HG02798 (cell line): ENCODE data around the gene YIF1B.
"Not testable (repeated sequence)": the region's sequence is repeated elsewhere in the genome, so short reads cannot be mapped to it uniquely, and the experiment has no call there.

Experiments
- ATAC-seq: cut with Tn5 transposase; IDR thresholded peaks from one replicate; pipeline ENCODE4 v1.9.1; 2021; ENCODE audit warnings: mild to moderate bottlenecking; ENCODE audit not compliant: unreplicated experiment, poor library complexity

The YIF1B gene, protein sequence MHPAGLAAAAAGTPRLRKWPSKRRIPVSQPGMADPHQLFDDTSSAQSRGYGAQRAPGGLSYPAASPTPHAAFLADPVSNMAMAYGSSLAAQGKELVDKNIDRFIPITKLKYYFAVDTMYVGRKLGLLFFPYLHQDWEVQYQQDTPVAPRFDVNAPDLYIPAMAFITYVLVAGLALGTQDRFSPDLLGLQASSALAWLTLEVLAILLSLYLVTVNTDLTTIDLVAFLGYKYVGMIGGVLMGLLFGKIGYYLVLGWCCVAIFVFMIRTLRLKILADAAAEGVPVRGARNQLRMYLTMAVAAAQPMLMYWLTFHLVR

DNA sequence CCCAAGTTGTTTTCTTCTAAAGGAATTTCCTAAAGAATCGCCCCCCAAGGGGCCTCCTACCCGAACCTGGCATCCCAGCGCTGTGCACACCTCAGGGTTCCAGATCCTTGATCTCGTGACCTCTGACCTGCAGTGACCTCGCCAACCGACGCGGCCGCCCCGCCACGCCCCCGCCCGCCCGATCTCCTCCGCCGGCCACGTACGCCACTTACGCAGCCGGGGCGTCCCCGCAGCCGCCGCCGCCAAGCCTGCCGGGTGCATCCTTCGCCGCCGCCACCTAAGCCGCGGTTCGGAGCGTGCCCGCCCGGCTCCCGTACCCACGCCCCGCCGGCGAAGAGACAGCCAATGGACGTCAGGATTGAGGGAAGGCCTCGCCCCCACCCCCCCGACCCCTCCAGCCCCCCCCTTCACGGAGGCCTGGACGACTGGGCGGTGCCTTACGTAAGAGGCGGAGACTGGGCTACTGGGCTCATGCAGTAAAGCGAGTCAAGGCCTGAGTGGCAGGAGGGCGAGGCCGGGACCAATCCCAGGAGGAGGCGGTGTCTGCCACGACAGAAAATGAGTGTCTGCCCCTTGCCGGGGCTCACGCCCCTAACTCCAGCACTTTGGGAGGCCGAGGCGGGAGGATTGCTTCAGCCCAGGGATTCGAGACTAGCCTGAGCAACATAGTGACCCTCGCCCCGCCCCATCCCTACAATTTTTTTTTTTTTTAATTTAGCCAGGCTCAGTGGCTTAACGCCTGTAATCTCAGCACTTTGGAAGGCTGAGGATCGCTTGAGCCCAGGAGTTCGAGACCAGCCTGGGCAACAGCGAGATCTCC is at the start of gene YIF1B:
TSS of gene YIF1B (minus strand) at position 291 of the 820 bp plus-strand sequence. CDS start at position 261, 30 bp downstream.
- ATAC-seq = peak; percentile 92

DNA sequence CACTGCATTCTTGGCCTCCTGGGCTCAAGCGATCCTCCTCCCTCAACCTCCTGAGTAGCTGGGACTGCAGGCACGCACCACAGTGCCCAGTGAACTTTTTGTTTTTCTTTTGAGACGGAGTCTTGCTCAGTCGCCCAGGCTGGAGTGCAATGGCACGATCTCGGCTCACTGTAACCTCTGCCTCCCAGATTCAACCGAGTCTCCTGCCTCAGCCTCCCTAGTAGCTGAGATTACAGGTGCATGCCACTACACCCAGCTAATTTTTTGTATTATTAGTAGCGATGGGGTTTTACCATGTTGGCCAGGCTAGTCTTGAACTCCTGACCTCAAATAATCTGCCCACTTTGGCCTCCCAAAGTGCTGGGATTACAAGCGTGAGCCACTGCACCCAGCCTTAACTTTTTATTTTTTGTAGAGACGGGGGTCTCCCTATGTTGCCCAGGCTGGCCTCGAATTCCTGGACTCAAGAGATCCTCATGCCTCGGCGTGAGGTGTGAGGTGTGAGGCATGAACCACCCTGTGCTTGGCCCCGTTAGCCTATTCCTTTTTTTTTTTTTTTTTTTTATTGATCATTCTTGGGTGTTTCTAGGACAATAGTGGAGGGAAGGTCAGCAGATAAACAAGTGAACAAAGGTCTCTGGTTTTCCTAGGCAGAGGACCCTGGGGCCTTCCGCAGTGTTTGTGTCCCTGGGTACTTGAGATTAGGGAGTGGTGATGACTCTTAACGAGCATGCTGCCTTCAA is 47.4 kb upstream of the YIF1B start:
- not testable (repeated sequence) for ATAC-seq

DNA sequence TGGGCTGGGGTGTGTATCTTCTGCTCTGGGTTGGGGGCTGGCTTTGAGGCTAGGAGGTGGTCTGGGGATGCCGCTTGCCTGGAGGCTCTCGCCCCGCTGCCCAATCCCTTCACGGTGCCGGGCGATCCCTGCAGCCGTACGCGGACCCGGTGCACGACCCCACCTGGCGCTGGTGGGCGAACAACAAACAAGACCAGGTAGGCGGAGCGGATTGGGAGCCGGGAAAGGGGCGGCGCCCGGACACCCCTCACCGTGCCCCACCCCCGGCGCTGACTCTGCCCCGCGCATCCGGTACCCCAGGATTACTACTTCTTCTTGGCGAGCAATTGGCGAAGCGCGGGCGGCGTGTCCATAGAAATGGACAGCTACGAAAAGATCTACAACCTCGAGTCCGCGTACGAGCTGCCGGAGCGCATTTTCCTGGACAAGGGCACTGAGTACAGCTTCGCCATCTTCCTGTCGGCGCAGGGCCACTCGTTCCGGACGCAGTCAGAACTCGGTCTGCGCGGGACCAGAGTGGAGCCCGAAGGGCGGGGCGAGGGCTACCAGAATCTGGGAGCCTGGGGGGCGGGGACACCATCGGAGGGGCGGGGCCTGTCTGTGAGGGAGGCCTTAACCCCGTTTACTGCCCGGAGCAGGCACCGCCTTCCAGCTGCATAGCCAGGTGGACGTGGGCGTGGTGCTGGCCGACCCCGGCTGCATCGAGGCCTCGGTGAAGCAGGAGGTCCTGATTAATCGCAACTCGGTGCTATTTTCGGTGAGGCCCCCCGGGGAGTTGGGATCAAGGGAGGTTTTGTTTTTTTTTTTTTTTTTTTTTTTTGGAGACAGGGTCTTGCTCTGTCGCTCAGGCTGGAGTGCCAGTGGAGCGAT is 46.6 kb upstream of the YIF1B start:
- ATAC-seq = peak; percentile 27

DNA sequence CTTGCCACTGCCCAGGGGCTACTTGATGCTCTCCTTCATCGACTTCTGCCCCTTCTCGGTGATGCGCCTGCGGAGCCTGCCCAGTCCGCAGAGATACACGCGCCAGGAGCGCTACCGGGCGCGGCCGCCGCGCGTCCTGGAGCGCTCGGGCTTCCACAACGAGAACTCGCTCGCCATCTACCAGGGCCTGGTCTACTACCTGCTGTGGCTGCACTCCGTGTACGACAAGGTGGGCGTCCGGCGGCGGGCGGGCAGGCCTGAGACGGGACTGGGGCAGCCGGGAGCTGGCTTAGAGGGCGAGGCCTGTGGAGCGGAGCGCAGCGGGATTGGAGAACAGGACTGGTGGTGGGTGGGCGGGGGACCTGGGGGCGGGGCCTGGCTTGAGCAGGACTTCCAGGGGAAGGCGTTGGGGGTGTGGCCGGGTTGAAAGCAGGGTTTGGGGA is 45.9 kb upstream of the YIF1B start:
- ATAC-seq = no peak

DNA sequence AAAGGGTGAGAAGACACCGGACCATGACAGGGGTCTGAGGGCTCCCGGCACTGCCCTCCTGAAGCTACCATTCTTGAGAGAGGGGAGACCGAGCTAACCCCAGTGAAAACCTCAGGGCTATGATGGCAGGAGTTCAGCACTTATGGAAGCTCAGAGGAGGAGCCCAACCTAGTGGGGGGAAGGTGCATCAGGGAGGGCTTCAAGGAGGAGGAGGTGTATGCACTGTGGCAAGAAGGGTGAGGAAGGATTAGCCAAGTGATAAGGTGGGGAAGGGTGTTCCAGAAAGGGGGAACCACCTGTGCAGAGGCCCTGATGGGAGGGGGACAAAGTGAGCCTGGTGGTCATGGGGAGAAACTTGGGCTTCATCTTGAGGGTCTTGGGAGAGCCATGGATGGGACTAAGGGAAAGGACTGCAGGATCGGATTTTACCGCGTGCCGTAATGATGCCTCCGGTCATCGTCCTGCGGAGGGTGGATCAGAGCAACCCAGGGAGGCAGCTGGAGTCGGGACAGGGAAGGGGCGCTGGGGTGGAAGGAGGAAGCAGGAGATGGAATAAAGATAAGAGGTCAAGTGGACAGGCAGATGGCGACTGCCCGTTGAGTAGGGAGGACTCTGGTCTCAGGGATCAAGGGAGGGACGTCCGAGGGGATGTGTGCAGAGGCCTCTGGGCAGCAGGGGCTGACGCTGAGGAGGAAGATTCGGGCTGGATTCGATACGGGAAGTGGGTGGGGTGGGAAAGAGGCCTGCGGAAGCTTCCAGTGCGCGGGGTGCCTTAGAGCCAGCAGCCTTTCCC is 45.3 kb upstream of the YIF1B start:
- ATAC-seq = no peak

DNA sequence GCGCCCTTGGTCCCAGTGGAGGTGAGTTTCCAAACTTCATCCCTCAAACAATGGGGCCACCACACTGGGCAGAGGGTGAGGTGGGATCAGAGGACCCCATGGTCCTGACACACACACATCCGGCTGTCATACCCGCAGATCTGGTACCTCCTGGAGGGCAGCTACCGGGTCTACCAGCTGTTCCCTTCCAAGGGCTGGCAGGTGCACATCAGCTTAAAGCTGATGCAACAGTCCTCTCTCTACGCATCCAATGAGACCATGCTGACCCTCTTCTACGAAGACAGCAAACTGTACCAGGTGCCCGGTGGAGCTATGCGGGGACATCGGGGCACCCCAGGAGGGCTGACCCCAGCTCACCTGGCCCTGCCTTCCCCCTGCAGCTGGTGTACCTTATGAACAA is 44.6 kb upstream of the YIF1B start:
- ATAC-seq = no peak

DNA sequence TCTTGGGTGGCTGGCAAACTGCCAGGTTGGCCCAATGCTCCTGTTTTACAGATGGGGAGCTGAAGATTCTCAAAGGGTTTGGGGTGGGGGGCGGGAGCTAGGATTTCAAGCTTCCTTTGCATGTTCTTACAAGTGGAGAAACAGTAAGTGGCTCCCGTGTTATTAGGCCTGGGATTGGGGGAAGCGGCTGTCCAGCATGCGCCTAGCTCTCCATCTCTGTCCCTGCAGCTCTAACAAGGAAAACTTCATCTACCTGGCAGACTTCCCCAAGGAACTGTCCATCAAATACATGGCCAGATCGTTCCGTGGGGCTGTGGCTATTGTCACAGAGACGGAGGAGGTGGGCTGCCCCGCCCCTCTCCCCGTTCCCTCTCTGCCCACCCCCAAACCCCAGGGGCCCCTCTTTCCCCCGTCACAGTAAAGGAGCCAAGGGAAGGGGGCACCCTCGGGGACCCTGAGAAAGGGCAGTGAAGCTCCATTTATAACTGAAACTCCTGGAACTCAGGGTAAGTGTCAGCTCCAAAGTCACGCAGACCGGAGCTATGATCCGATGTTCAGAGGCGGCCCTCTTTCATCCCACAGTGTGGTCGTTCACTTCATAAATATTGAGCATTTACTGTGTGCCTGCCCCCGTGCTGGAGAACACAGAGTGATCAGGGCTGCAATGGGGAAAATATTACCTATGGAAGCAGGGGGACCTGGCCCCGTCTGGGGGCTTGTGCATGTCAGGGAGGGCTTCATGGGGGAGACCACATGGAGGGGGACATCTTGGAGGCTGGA is 43.7 kb upstream of the YIF1B start:
- no peak for ATAC-seq

DNA sequence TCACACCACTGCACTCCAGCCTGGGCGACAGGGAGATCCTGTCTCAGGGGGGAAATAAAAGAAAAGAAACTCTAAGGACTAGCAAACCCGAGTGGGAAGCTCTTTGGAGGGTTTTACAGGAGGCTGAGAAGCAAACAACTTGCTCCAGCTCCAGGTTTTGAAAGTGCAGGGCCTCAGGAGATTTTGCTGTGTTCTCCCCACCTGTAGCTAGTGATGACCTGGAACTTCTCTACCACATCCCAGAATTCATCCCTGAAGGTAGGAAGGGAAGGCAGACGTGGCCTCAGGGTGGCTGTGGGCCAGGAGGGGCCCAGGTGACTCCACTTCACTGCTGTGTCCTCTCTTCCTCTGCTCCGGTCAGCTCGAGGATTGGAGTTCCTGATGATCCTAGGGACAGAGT is 42.3 kb upstream of the YIF1B start:
- ATAC-seq = no peak

DNA sequence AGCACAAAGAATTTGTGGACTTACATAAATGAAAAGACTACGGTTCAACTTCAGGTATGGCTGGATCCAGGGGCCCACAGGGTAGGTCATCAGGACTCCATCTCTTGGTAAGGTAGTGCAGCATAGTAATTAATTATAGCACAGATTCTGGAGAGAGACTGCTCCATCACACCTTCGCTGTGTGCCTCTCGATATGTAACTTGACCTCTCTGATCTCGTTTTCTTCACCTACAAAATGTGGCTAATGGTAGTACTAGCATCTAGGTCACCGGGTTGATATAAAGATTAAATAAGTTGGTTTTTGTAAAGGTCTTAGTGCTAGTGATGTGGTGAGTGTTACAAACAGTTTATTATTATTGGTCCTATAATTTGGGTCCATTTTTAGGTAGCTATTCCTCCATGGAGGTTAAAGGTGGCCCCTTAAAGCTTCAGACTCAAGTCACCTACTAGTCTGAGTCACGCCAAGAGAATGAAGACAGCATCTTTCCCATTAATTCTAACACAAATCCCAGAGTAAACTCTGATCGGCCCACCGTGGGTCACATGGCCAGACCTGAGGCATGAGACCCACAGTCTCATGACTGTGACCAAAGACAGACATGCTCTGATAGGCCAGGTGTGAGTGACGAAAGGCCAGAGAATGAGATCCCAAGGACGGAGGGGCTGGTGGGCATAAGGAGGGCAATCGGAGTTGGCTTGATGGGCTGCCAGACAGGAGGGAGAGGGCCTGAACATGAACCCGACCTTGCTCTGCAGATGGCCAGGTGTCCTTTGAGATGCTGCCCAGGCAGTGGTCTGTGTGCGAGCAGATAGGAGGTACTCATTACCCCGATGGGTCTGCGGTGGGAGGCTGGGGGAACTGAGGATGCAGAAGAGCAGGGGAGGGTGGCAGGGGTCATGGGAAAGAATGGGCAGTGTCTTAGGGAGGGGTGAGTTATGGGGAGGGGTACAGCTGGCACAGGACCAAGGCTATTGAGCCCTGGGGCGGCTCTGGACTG is 40.3 kb upstream of the YIF1B start:
- ATAC-seq = no peak

DNA sequence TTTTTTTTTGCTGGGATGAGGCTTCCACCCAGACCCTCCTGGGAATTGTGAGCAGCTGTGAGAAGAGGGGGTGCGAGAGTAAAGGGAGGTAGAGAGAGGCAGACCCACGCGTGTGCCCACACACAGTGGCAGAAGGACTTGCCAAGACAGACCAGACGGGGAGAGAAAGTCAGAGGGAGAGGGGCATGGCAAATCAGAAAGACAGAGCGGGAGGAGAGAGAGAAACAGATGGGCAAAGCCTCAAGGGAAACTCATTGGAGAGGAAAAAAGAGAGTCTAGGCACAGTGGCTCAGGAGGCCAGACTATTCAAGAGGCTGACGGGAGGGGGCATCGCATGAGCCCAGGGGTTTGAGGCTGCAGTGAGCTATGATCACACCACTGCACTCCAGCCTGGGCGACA is 36.9 kb upstream of the YIF1B start:
- no peak for ATAC-seq

DNA sequence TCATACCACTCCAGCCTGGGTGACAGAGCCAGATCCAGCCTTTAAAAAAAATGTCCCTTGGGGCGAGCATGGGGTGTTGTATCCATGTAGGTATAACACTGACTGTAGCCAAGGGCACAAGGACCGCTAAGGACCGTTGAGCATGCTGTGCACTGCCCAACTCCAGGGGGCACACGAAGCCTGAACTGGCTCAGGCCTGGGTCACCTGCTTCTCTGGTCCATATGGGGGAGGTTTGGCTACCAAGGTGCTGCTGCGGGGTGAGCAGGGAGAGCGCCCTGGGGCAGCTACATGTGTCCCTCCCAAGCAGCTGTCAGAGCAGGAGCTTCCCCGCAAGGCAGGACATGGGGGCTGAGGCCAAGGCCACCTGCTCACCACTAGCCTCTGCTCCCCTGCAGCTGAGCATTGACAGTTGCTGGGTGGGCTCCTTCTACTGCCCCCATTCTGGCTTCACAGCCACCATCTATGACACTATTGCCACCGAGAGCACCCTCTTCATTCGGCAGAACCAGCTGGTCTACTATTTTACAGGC is 36.2 kb upstream of the YIF1B start:
- ATAC-seq = no peak

DNA sequence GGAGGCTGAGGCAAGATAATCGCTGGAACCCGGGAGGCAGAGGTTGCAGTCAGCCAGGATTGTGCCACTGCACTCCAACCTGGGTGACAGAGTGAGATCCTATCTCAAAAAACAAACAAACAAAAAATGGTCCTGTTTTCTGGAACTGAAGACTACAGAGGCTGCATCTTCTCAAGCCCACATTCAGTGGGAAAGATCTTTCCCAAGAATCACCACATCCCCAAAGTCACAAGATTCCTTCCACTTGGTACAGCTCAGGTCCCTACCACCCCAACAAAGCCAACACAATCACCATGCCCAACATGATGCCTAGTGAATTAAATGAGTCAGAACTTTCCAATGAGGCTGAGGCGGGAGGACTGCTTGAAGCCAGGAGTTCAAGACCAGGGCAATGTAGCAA is 35.1 kb upstream of the YIF1B start:
- no peak for ATAC-seq

DNA sequence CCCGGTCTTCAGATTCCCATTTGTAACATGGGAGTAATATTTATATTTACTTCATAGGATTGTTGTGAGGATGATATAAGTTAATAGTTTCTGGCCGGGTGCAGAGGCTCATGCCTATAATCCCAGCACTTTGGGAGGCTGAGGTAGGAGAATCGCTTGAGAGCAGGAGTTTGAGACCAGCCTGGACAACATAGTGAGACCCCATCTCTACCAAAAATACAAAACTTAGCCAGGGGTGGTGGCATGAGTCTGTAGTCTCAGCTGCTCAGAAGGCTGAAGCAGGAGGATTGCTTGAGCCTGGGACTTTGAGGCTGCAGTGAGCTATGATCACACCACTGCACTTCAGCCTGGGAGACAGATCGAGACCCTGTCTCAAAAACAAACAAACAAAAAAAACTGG is 31.1 kb upstream of the YIF1B start:
- no peak for ATAC-seq

DNA sequence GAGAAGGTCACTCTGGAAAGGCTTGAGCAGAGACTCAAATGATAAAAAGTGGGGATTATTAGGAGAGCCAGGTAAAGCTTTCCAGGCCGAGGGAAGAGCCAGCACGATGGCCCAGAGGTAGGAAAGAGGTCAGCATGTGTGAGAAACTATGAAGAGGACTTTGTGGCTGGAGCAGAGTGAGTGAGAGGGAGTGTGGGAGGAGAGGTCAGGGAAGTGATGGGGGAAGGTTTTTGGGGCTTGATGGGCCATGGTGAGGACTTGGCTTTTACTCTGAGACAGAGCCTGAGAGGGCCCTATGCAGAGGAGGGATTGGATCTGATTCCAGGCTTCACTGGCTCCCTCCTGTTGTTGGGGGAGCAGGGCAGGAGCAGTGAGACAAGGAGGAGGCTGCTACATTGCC is 25.2 kb upstream of the YIF1B start:
- ATAC-seq = no peak

DNA sequence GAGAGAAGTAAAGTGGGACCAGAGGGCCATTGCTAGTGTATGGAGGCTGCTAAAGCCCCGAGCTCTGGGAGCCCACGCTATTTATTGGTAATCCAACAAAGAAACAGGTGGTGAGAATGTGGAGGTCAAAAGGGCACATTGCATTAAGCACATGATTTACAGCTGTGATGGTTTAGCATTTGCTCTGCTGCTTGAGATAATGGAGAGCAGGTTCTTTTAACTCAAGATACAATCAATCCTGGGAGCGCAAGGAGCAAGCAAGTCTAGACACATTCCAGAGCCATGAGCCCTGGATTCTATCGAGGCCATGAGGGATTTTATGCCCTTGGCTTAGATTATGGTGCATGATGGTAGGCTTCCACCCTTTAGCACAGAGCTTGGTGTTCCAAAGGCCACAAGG is 23.3 kb upstream of the YIF1B start:
- ATAC-seq = not testable (repeated sequence)

DNA sequence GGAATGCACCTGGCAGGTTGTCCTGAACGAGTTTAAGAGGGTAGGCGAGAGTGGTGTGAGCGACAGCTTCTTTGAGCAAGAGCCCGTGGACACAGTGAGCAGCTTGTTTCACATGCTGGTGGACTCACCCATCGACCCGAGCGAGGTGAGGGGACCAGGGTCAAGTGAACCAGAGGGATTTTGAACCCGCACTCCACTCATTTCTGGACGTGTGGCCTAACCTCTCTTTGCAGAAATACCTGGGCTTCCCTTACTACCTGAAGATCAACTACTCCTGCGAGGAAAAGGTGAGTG is 21.6 kb upstream of the YIF1B start:
- ATAC-seq = no peak

DNA sequence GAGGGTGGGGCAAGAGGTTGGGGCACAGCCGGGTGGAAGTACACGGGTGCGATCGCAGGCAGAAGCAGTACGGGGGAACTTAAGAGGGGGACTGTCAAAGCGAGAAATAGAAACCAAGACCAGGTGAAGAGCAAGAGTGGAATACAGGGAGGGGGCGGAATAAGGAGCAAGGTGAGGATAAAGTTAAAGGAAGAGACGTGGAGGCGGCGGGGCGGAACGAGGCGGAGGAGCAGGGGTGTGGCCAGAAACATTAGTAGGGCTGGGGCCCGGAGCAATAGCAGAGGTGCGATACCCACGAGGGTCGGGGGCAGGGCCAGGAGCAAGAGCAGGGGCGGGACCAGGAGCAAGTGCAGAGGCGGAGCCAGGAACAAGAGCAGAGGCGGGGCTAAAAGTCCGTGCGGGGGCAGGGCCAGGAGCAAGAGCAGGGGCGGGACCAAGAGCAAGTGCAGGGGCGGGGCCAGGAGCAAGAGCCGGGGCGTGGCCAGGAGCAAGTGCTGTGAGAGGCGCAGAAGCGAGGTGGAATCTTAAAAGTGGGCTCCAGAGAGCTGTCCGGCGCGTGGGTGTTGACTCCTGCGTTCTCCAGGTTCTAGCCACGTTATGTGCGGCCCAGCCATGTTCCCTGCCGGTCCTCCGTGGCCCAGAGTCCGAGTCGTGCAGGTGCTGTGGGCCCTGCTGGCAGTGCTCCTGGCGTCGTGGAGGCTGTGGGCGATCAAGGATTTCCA is 21.1 kb upstream of the YIF1B start:
- ATAC-seq = peak; percentile 58
